Endometrial microvascular endothelial cells (primary cell): ENCODE measurements around the gene CCDC122. TPM values are rescaled to one million over a fixed set of nuclear protein-coding genes. Genes with fewer than 3 reads are reported as not detected.

Source experiments
- in situ Hi-C: cut with HindIII; loops from 2 replicates; pipeline ENCODE4 v1.10.0; 2017; ENCODE audit warnings: low sequenced_read_pairs, low pct_unique_long_range_greater_than_20kb; ENCODE audit errors: inconsistent ontology term
- total RNA-seq: library from RNA; depleted of rRNA; stranded (reverse); fragments of >200 nt; gene quantifications from one replicate; pipeline ENCODE4 v1.2.3, GENCODE V29; 2015; ENCODE audit errors: inconsistent ontology term

Gene CCDC122
- total RNA-seq = 3.2 TPM

- in situ Hi-C loops = no loop called here
These were observed at the start of gene CCDC122 for GRCh38 chr13:43878892-43879754. Gene CCDC122, minus strand, starts transcription at chr13:43879740. Its CDS starts 10,364 bp downstream, at chr13:43869376.

- in situ Hi-C loops = no loop called here
These were observed 45.2 kb upstream of the CCDC122 start for GRCh38 chr13:43924549-43925245.

- in situ Hi-C loops = no loop called here
These were observed 41.6 kb upstream of the CCDC122 start for GRCh38 chr13:43920965-43921674.

- in situ Hi-C loops = no loop called here
These were observed 39.1 kb upstream of the CCDC122 start for GRCh38 chr13:43918636-43919035.

- in situ Hi-C loops = no loop called here
These were observed 37.3 kb upstream of the CCDC122 start for GRCh38 chr13:43916828-43917227.

- in situ Hi-C loops = no loop called here
These were observed 35.9 kb upstream of the CCDC122 start for GRCh38 chr13:43915451-43915850.

- in situ Hi-C loops = no loop called here
These were observed 32.3 kb upstream of the CCDC122 start for GRCh38 chr13:43911871-43912270.

GRCh38 chr13:43911278-43911677 is 31.7 kb upstream of the CCDC122 start:
- in situ Hi-C loops = no loop called here

- in situ Hi-C loops = no loop called here
These were observed 31.3 kb upstream of the CCDC122 start for GRCh38 chr13:43910856-43911255.

GRCh38 chr13:43908156-43909126 is 28.9 kb upstream of the CCDC122 start:
- in situ Hi-C loops = loop anchor here (10.0 kb wide), 1 partner anchor 526 kb away; no protein-coding TSS in a partner anchor

- in situ Hi-C loops = loop anchor here (10.0 kb wide), 1 partner anchor 529 kb away; no protein-coding TSS in a partner anchor
These were observed 26.0 kb upstream of the CCDC122 start for GRCh38 chr13:43905435-43906031.

- in situ Hi-C loops = no loop called here
These were observed 16.4 kb upstream of the CCDC122 start for GRCh38 chr13:43895940-43896339.

GRCh38 chr13:43894438-43894837 is 14.9 kb upstream of the CCDC122 start:
- in situ Hi-C loops = no loop called here

- in situ Hi-C loops = no loop called here
These were observed 4.7 kb upstream of the CCDC122 start for GRCh38 chr13:43884222-43884621.

- in situ Hi-C loops = no loop called here
These were observed 4.1 kb upstream of the CCDC122 start for GRCh38 chr13:43883631-43884030.

- in situ Hi-C loops = no loop called here
These were observed 2.0 kb upstream of the CCDC122 start for GRCh38 chr13:43881580-43881979.

- in situ Hi-C loops = no loop called here
These were observed 1.4 kb upstream of the CCDC122 start for GRCh38 chr13:43880926-43881325.
